Parathyroid adenoma (tissue), 2 donors: ENCODE measurements around the gene DHX58.
A peak's percentile ranks its signal among the peaks of the same experiment; 100 is the strongest.

ENCODE experiments used
- H2AFZ ChIP-seq: fragments of 300-600 bp; sonication (generic); one replicate; pipeline ENCODE4 v1.7.0; 2017; ENCODE audit warnings: antibody characterized with exemption, mild to moderate bottlenecking
- H3K27ac ChIP-seq: fragments of 300-600 bp; sonication (generic); one replicate; pipeline ENCODE4 v1.7.0; 2017
- H3K27me3 ChIP-seq: fragments of 300-600 bp; sonication (generic); one replicate; pipeline ENCODE4 v1.7.0; 2017; ENCODE audit warnings: low read length; ENCODE audit not compliant: control insufficient read depth, insufficient read depth
- H3K36me3 ChIP-seq: fragments of 300-600 bp; sonication (generic); one replicate; pipeline ENCODE4 v1.7.0; 2017; ENCODE audit warnings: low read length; ENCODE audit not compliant: control insufficient read depth, insufficient read depth
- H3K4me1 ChIP-seq: fragments of 300-600 bp; sonication (generic); one replicate; pipeline ENCODE4 v1.7.0; 2017; ENCODE audit warnings: control low read depth
- H3K4me2 ChIP-seq: fragments of 300-600 bp; sonication (generic); one replicate; pipeline ENCODE4 v1.7.0; 2017; ENCODE audit warnings: low read length
- H3K4me3 ChIP-seq: fragments of 300-600 bp; sonication (generic); one replicate; pipeline ENCODE4 v1.7.0; 2017; ENCODE audit warnings: low read depth, low read length
- H3K79me2 ChIP-seq: fragments of 300-600 bp; sonication (generic); one replicate; pipeline ENCODE4 v1.7.0; 2017; ENCODE audit warnings: control low read depth
- H3K9ac ChIP-seq: fragments of 300-600 bp; sonication (generic); one replicate; pipeline ENCODE4 v1.7.0; 2017; ENCODE audit warnings: mild to moderate bottlenecking
- H3K9me3 ChIP-seq: fragments of 300-600 bp; sonication (generic); one replicate; pipeline ENCODE4 v1.7.0; 2017; ENCODE audit warnings: low read length; ENCODE audit not compliant: control insufficient read depth
- CTCF ChIP-seq: fragments of 300-600 bp; sonication (generic); IDR thresholded peaks from one replicate; pipeline ENCODE4 v1.7.0; 2017; ENCODE audit warnings: antibody characterized with exemption, mild to moderate bottlenecking
- donor health status: primary hyperparathyroidism.

The DHX58 gene

GRCh38 chr17:42098730-42099399, 13.6 kb downstream of the DHX58 start:
- no peak for TF ChIP-seq CTCF
- no peaks in the 10 kb centered on the region for H3K9me3 ChIP-seq
- H3K27me3 ChIP-seq, result no peaks in the 10 kb centered on the region
- H2AFZ ChIP-seq, result no peak overlapping the region
- H3K4me3 ChIP-seq, result no peak overlapping the region
- H3K36me3 ChIP-seq, result no peaks in the 10 kb centered on the region
- no peak overlapping the region for H3K9ac ChIP-seq
- H3K79me2 ChIP-seq, result no peaks in the 10 kb centered on the region
- H3K27ac ChIP-seq, result no peak overlapping the region
- no peak overlapping the region for H3K4me2 ChIP-seq
- peaks cover 3% of the 10 kb centered on the region for H3K4me1 ChIP-seq

GRCh38 chr17:42097691-42098631, 14.6 kb downstream of the DHX58 start, which contains the start of gene ZNF385C:
ZNF385C (minus strand) TSS chr17:42098473; CDS start chr17:42063056, 35,417 bp downstream.
- no peaks in the 10 kb centered on the region for H3K79me2 ChIP-seq

GRCh38 chr17:42096360-42097111, 16.0 kb downstream of the DHX58 start:
- no peaks in the 10 kb centered on the region for H3K27me3 ChIP-seq
- no peaks in the 10 kb centered on the region for H3K79me2 ChIP-seq
- H3K9ac ChIP-seq, result no peak overlapping the region
- no peak overlapping the region for H2AFZ ChIP-seq
- no peaks in the 10 kb centered on the region for H3K36me3 ChIP-seq
- peaks cover 3% of the 10 kb centered on the region for H3K4me1 ChIP-seq
- no peak overlapping the region for H3K4me2 ChIP-seq
- TF ChIP-seq CTCF, result no peak
- H3K4me3 ChIP-seq, result no peak overlapping the region
- H3K27ac ChIP-seq, result no peak overlapping the region
- no peaks in the 10 kb centered on the region for H3K9me3 ChIP-seq

More at GRCh38 chr17:42097691-42098631, 14.6 kb downstream of the DHX58 start, which contains the start of gene ZNF385C:
- Histone ChIP-seq H3K36me3 (no peaks in the 10 kb centered on the region), H3K27me3 (no peaks in the 10 kb centered on the region), H3K4me2 (no peak within 1 kb of the TSS), H2AFZ (peak within 1 kb of the TSS; percentile 76), H3K9me3 (no peaks in the 10 kb centered on the region), H3K4me3 (no peak within 1 kb of the TSS), H3K9ac (no peak within 1 kb of the TSS), H3K4me1 (peaks cover 3% of the 10 kb centered on the region), H3K27ac (no peak within 1 kb of the TSS)
- TF ChIP-seq CTCF, result no peak

GRCh38 chr17:42094375-42095069, 18.0 kb downstream of the DHX58 start:
- TF ChIP-seq CTCF, result no peak
- Histone ChIP-seq H3K4me1 (peaks cover 3% of the 10 kb centered on the region), H3K27ac (no peak overlapping the region), H3K27me3 (no peaks in the 10 kb centered on the region), H3K4me3 (no peak overlapping the region), H3K79me2 (no peaks in the 10 kb centered on the region), H3K9me3 (no peaks in the 10 kb centered on the region), H2AFZ (no peak overlapping the region), H3K36me3 (no peaks in the 10 kb centered on the region), H3K4me2 (no peak overlapping the region), H3K9ac (no peak overlapping the region)
